CD4-positive, alpha-beta T cell treated with Interleukin-2 at 100 ng/mL for 4 hours (primary cell): ENCODE data around the gene RRAGD.
"Not testable (repeated sequence)": the region's sequence is repeated elsewhere in the genome, so short reads cannot be mapped to it uniquely, and the experiment has no call there.

Experiments used
- DNase-seq: peaks from one replicate; pipeline ENCODE4 v3.0.0-alpha.2; 2020; ENCODE audit warnings: low spot score

The RRAGD gene

GRCh38 chr6:89411145-89412070 lies 665 bp downstream of the RRAGD start:
- no peak for DNase-seq

- no peak for DNase-seq
These were observed 1.3 kb downstream of the RRAGD start for GRCh38 chr6:89410788-89411144.

- DNase-seq = no peak
These were observed 1.8 kb downstream of the RRAGD start for GRCh38 chr6:89410231-89410761.

- no peak for DNase-seq
These were observed 2.5 kb downstream of the RRAGD start for GRCh38 chr6:89409461-89410035.

- no peak for DNase-seq
These were observed 5.9 kb downstream of the RRAGD start for GRCh38 chr6:89406141-89406540.

GRCh38 chr6:89404512-89404911 lies 7.6 kb downstream of the RRAGD start:
- DNase-seq = no peak

- no peak for DNase-seq
These were observed 9.3 kb downstream of the RRAGD start for GRCh38 chr6:89402776-89403175.

GRCh38 chr6:89400912-89401399 lies 11.1 kb downstream of the RRAGD start:
- DNase-seq = no peak

GRCh38 chr6:89400050-89400449 lies 12.0 kb downstream of the RRAGD start:
- no peak for DNase-seq

GRCh38 chr6:89398762-89399525 lies 13.1 kb downstream of the RRAGD start:
- DNase-seq = no peak

- not testable (repeated sequence) for DNase-seq
These were observed 14.2 kb downstream of the RRAGD start for GRCh38 chr6:89397884-89398283.

- no peak for DNase-seq
These were observed 18.4 kb downstream of the RRAGD start for GRCh38 chr6:89393659-89394058.

GRCh38 chr6:89392823-89393222 lies 19.2 kb downstream of the RRAGD start:
- no peak for DNase-seq

- no peak for DNase-seq
These were observed 23.2 kb downstream of the RRAGD start for GRCh38 chr6:89388846-89389245.

GRCh38 chr6:89387516-89388201 lies 24.4 kb downstream of the RRAGD start:
- no peak for DNase-seq

- DNase-seq = no peak
These were observed 25.1 kb downstream of the RRAGD start for GRCh38 chr6:89386917-89387491.

GRCh38 chr6:89385846-89386245 lies 26.2 kb downstream of the RRAGD start:
- no peak for DNase-seq

GRCh38 chr6:89385156-89385667 lies 26.9 kb downstream of the RRAGD start:
- no peak for DNase-seq

GRCh38 chr6:89381031-89381430 lies 31.0 kb downstream of the RRAGD start:
- DNase-seq = no peak

- no peak for DNase-seq
These were observed 32.8 kb downstream of the RRAGD start for GRCh38 chr6:89379281-89379680.

GRCh38 chr6:89378628-89379027 lies 33.4 kb downstream of the RRAGD start:
- no peak for DNase-seq
